ENCODE results near the gene PAX3. TPM values are rescaled to one million over a fixed set of nuclear protein-coding genes. Genes with fewer than 3 reads are reported as not detected.

The PAX3 gene
- total and polyA plus RNA-seq, 4 donors: not detected

GRCh38 chr2:222255090-222255489 lies 43.7 kb downstream of the PAX3 start:
- Histone ChIP-seq H3K27ac (ENCODE audit: low read depth in 1 of 2, low read length in 1 of 2) (no peak overlapping the region), H3K36me3 (ENCODE audit: control insufficient read depth in 4 of 4, insufficient read depth in 4 of 4, low read length in 4 of 4) (no peaks in the 10 kb centered on the region), H3K27me3 (ENCODE audit: control insufficient read depth in 3 of 3, insufficient read depth in 3 of 3, low read length in 2 of 3) (peaks cover 0 to 23% (median 16%) of the 10 kb centered on the region in 3 donors), H3K4me1 (ENCODE audit: control insufficient read depth in 5 of 5, insufficient read depth in 5 of 5, low read length in 5 of 5) (no peaks in the 10 kb centered on the region), H3K9me3 (ENCODE audit: control insufficient read depth in 4 of 4, insufficient read depth in 3 of 4, low read length in 3 of 4) (no peaks in the 10 kb centered on the region), H3K4me3 (no peak overlapping the region), H3K9ac (ENCODE audit: insufficient read depth in 1 of 2, low read length in 2 of 2) (no peak overlapping the region)
- DNase-seq (no peak), ATAC-seq (ENCODE audit: insufficient read depth, low FRiP score) (no peak)
- TF ChIP-seq CTCF (IDR thresholded peaks at IDR 0.05; ENCODE audit: control extremely low read depth, extremely low read depth): no peak

- DNase-seq (no peak), ATAC-seq (ENCODE audit: insufficient read depth, low FRiP score) (no peak)
- peaks cover 0 to 7% (median 0%) of the 10 kb centered on the region in 3 donors for H3K27me3 ChIP-seq (ENCODE audit: control insufficient read depth in 3 of 3, insufficient read depth in 3 of 3, low read length in 2 of 3)
- TF ChIP-seq CTCF (IDR thresholded peaks at IDR 0.05; ENCODE audit: control extremely low read depth, extremely low read depth): no peak
- no peak overlapping the region for H3K4me3 ChIP-seq
- no peaks in the 10 kb centered on the region for H3K4me1 ChIP-seq (ENCODE audit: control insufficient read depth in 5 of 5, insufficient read depth in 5 of 5, low read length in 5 of 5)
- H3K9me3 ChIP-seq (ENCODE audit: control insufficient read depth in 4 of 4, insufficient read depth in 3 of 4, low read length in 3 of 4): no peaks in the 10 kb centered on the region
- H3K27ac ChIP-seq (ENCODE audit: low read depth in 1 of 2, low read length in 1 of 2): no peak overlapping the region
- H3K36me3 ChIP-seq (ENCODE audit: control insufficient read depth in 4 of 4, insufficient read depth in 4 of 4, low read length in 4 of 4): no peaks in the 10 kb centered on the region
- no peak overlapping the region for H3K9ac ChIP-seq (ENCODE audit: insufficient read depth in 1 of 2, low read length in 2 of 2)
- WGBS, 2 donors: 31 to 47% methylated on average over 1 of the region's 1 CpG
These were observed 48.5 kb downstream of the PAX3 start for GRCh38 chr2:222250313-222250712.

- no peak for ATAC-seq (ENCODE audit: insufficient read depth, low FRiP score)
- no peak for TF ChIP-seq CTCF (IDR thresholded peaks at IDR 0.05; ENCODE audit: control extremely low read depth, extremely low read depth)
- no peak for DNase-seq
- Histone ChIP-seq H3K4me3 (no peak overlapping the region), H3K27ac (ENCODE audit: low read depth in 1 of 2, low read length in 1 of 2) (no peak overlapping the region), H3K27me3 (ENCODE audit: control insufficient read depth in 3 of 3, insufficient read depth in 3 of 3, low read length in 2 of 3) (peaks cover 0 to 10% (median under 1%) of the 10 kb centered on the region in 3 donors), H3K36me3 (ENCODE audit: control insufficient read depth in 4 of 4, insufficient read depth in 4 of 4, low read length in 4 of 4) (no peaks in the 10 kb centered on the region), H3K9me3 (ENCODE audit: control insufficient read depth in 4 of 4, insufficient read depth in 3 of 4, low read length in 3 of 4) (no peaks in the 10 kb centered on the region), H3K9ac (ENCODE audit: insufficient read depth in 1 of 2, low read length in 2 of 2) (no peak overlapping the region), H3K4me1 (ENCODE audit: control insufficient read depth in 5 of 5, insufficient read depth in 5 of 5, low read length in 5 of 5) (no peaks in the 10 kb centered on the region)
- 74 to 90% methylated on average over 5 of the region's 5 CpGs for WGBS, 2 donors
These were observed 49.4 kb downstream of the PAX3 start for GRCh38 chr2:222249444-222249843.

GRCh38 chr2:222248818-222249217 lies 50.0 kb downstream of the PAX3 start:
- Histone ChIP-seq H3K4me3 (no peak overlapping the region), H3K4me1 (ENCODE audit: control insufficient read depth in 5 of 5, insufficient read depth in 5 of 5, low read length in 5 of 5) (no peaks in the 10 kb centered on the region), H3K9ac (ENCODE audit: insufficient read depth in 1 of 2, low read length in 2 of 2) (no peak overlapping the region), H3K27ac (ENCODE audit: low read depth in 1 of 2, low read length in 1 of 2) (no peak overlapping the region), H3K27me3 (ENCODE audit: control insufficient read depth in 3 of 3, insufficient read depth in 3 of 3, low read length in 2 of 3) (peaks cover 0 to 16% (median 7%) of the 10 kb centered on the region in 3 donors), H3K9me3 (ENCODE audit: control insufficient read depth in 4 of 4, insufficient read depth in 3 of 4, low read length in 3 of 4) (no peaks in the 10 kb centered on the region), H3K36me3 (ENCODE audit: control insufficient read depth in 4 of 4, insufficient read depth in 4 of 4, low read length in 4 of 4) (no peaks in the 10 kb centered on the region)
- ATAC-seq (ENCODE audit: insufficient read depth, low FRiP score) (no peak), DNase-seq (no peak)
- TF ChIP-seq CTCF (IDR thresholded peaks at IDR 0.05; ENCODE audit: control extremely low read depth, extremely low read depth): no peak
- WGBS, 2 donors: 73 to 74% methylated on average over 1 of the region's 1 CpG
